Mammary epithelial cell (primary cell): Measurements from ENCODE around the gene TRHDE.

Source experiments
- EZH2 ChIP-seq: IDR thresholded peaks from 2 replicates; pipeline ENCODE4 v1.6.1; 2012; ENCODE audit warnings: low read length, inconsistent platforms, borderline replicate concordance
- TF ChIP-seq, protein P1 (sequence below), 2 donors: IDR thresholded peaks in 1 of 2; conservative IDR thresholded peaks in 1 of 2; 2 replicates each; pipeline ENCODE4 v1.5.1; 2011 to 2012; ENCODE audit warnings: inconsistent platforms in 2 of 2, low read length in 2 of 2, mild to moderate bottlenecking in 2 of 2, control low read depth in 1 of 2, low read depth in 1 of 2; ENCODE audit not compliant: insufficient read depth in 1 of 2; ENCODE audit errors: extremely low read depth in 1 of 2

DNA sequence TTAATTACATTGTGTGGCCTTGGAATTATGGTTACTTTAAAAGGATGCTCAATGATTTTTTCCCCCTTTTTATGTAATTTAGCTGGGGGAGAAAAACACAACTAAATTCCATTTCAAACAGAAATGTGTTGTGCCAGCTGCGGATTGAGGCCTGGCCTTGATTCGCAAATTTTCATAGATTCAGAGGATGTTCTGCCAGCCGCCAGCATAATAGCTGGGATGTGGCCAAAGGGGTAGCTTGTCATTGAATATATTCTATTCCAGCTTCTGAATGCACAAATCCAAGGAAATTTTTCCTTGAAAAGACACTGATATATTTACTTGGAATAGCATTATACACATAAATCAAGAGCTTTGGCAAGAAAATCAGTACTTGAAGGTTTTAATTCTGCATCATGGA lies 43.7 kb downstream of the TRHDE start:
- TF ChIP-seq, protein P1, sequence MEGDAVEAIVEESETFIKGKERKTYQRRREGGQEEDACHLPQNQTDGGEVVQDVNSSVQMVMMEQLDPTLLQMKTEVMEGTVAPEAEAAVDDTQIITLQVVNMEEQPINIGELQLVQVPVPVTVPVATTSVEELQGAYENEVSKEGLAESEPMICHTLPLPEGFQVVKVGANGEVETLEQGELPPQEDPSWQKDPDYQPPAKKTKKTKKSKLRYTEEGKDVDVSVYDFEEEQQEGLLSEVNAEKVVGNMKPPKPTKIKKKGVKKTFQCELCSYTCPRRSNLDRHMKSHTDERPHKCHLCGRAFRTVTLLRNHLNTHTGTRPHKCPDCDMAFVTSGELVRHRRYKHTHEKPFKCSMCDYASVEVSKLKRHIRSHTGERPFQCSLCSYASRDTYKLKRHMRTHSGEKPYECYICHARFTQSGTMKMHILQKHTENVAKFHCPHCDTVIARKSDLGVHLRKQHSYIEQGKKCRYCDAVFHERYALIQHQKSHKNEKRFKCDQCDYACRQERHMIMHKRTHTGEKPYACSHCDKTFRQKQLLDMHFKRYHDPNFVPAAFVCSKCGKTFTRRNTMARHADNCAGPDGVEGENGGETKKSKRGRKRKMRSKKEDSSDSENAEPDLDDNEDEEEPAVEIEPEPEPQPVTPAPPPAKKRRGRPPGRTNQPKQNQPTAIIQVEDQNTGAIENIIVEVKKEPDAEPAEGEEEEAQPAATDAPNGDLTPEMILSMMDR (conservative IDR thresholded peaks at IDR 0.05 in 1 of 2, IDR thresholded peaks at IDR 0.05 in 1 of 2; ENCODE audit: extremely low read depth in 1 of 2, insufficient read depth in 1 of 2, low read depth in 1 of 2, low read length in 2 of 2) = no peak
- TF ChIP-seq EZH2 = no peak
